ACC112 (cell line): ENCODE results near the gene KCNH8.

Experiments used
- H2AFZ ChIP-seq: fragments of 200-600 bp; sonication (generic); one replicate; pipeline ENCODE4 v1.6.0; 2017; ENCODE audit warnings: antibody characterized with exemption, low read length; ENCODE audit not compliant: unreplicated experiment
- H3K27ac ChIP-seq: fragments of 200-600 bp; sonication (generic); 2 replicates; pipeline ENCODE4 v1.5.1; 2014; ENCODE audit warnings: low read depth, mild to moderate bottlenecking, antibody characterized with exemption, low read length, moderate library complexity
- H3K27me3 ChIP-seq: fragments of 200-600 bp; sonication (generic); 2 replicates; pipeline ENCODE4 v1.6.1; 2014; ENCODE audit warnings: mild to moderate bottlenecking, antibody characterized with exemption, low read length, moderate library complexity, mixed read lengths; ENCODE audit not compliant: insufficient read depth
- H3K36me3 ChIP-seq: fragments of 200-600 bp; sonication (generic); 2 replicates; pipeline ENCODE4 v1.6.1; 2016; ENCODE audit warnings: mild to moderate bottlenecking, antibody characterized with exemption, low read length, moderate library complexity, mixed read lengths; ENCODE audit not compliant: insufficient read depth
- H3K4me1 ChIP-seq: fragments of 200-600 bp; sonication (generic); one replicate; pipeline ENCODE4 v1.6.1; 2016; ENCODE audit warnings: low read length, mixed read lengths; ENCODE audit not compliant: insufficient read depth, unreplicated experiment, control insufficient read depth
- H3K4me3 ChIP-seq: fragments of 200-600 bp; sonication (generic); 2 replicates; pipeline ENCODE4 v1.5.1; 2014; ENCODE audit warnings: mild to moderate bottlenecking, low read depth, low read length
- H3K79me2 ChIP-seq: fragments of 200-600 bp; sonication (generic); one replicate; pipeline ENCODE4 v1.6.0; 2016; ENCODE audit warnings: low read length; ENCODE audit not compliant: control insufficient read depth, unreplicated experiment, insufficient read depth

Gene KCNH8

GRCh38 chr3:19173945-19174344 is 25.6 kb downstream of the KCNH8 start:
- H3K36me3 ChIP-seq: no peaks in the 10 kb centered on the region
- H3K27ac ChIP-seq: no peak overlapping the region
- no peaks in the 10 kb centered on the region for H3K79me2 ChIP-seq
- H3K27me3 ChIP-seq: no peaks in the 10 kb centered on the region
- H3K4me3 ChIP-seq: no peak overlapping the region
- H3K4me1 ChIP-seq: no peaks in the 10 kb centered on the region
- no peak overlapping the region for H2AFZ ChIP-seq

DNA sequence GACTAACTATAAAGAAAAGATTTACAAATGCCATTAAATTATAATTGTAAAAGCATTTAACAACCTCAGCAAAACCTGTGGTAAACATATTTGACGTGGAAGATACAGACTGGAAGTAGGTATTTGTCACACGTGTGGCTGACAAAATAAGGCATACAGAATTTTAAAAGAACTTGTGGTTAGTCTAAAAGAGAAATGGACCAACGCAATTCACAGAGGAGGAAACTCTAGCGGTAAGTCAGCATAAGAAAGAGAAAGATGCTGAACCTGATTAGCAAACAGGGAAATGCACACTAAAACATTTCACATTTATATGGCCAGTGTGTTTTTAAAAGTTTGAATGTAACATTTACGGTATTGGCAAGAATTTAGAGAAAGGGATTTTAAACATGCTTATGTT is 35.3 kb downstream of the KCNH8 start:
- Histone ChIP-seq H3K27me3 (no peaks in the 10 kb centered on the region), H3K27ac (no peak overlapping the region), H3K4me1 (no peaks in the 10 kb centered on the region), H3K79me2 (no peaks in the 10 kb centered on the region), H3K4me3 (no peak overlapping the region), H2AFZ (no peak overlapping the region), H3K36me3 (no peaks in the 10 kb centered on the region)

DNA sequence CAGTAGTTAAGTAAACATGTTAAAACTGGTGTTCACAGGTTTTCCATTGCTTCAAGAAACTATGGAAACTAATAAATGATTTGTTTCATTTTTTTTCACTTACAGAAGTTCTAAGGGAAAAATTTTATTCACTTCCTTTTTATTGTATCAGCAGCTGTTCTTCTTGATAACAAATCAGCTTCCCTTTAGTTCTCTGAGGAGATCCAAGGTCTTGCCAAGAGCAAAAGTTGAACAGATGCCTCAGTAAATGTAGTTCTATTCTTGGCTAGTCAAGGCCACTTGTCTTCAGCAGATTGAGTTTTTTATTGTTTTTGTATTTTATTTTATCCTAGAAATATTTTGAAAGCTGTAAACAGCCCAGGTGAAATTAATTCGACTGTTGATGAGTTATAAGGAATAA is 41.8 kb downstream of the KCNH8 start:
- no peaks in the 10 kb centered on the region for H3K27me3 ChIP-seq
- no peak overlapping the region for H2AFZ ChIP-seq
- H3K4me3 ChIP-seq: no peak overlapping the region
- H3K36me3 ChIP-seq: no peaks in the 10 kb centered on the region
- H3K79me2 ChIP-seq: no peaks in the 10 kb centered on the region
- no peak overlapping the region for H3K27ac ChIP-seq
- no peaks in the 10 kb centered on the region for H3K4me1 ChIP-seq

GRCh38 chr3:19190602-19191001 is 42.3 kb downstream of the KCNH8 start:
- Histone ChIP-seq H3K79me2 (no peaks in the 10 kb centered on the region), H2AFZ (no peak overlapping the region), H3K36me3 (no peaks in the 10 kb centered on the region), H3K27ac (no peak overlapping the region), H3K4me1 (no peaks in the 10 kb centered on the region), H3K27me3 (no peaks in the 10 kb centered on the region), H3K4me3 (no peak overlapping the region)

DNA sequence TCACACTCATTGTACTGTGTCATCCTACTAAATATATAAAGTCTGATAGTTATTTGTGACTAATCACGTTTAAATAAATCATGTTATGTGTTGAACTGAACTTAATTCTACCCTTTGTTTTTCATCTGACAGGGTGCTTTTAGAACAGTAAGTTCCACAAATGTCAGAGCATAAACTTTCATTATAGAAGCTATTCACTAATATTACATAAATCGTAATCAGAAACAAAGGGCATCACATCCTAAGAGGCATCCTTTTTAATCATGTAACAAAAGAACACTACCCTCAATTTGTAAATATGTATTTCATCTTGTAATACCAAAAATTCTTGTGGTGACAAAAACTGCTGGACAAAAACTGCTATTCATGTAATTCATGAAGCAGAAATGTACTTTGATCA is 50.8 kb downstream of the KCNH8 start:
- Histone ChIP-seq H3K27ac (no peak overlapping the region), H3K79me2 (no peaks in the 10 kb centered on the region), H3K27me3 (no peaks in the 10 kb centered on the region), H3K36me3 (no peaks in the 10 kb centered on the region), H3K4me3 (no peak overlapping the region), H2AFZ (no peak overlapping the region), H3K4me1 (no peaks in the 10 kb centered on the region)

DNA sequence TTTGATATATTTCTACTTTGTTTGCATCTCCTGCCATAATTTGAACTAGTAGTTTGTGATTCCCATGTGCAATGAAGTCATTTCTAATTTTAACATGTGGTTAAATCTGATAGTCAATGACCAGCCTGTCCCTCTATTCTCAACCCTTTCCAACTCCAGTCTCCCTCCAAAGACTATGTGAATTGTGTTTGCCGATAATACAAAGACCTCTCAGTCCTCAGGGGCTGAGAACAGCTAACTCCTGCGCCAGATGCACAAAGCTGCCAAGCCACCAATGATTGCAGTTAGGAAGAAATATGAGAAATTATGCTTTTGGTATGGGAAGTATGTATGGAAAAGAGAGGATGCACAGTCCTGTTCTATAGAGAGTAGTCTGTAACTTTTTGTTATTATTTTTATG is 54.0 kb downstream of the KCNH8 start:
- Histone ChIP-seq H3K4me3 (no peak overlapping the region), H3K4me1 (no peaks in the 10 kb centered on the region), H2AFZ (no peak overlapping the region), H3K79me2 (no peaks in the 10 kb centered on the region), H3K36me3 (no peaks in the 10 kb centered on the region), H3K27ac (no peak overlapping the region), H3K27me3 (no peaks in the 10 kb centered on the region)

GRCh38 chr3:19202754-19203153 is 54.4 kb downstream of the KCNH8 start:
- no peaks in the 10 kb centered on the region for H3K79me2 ChIP-seq
- no peaks in the 10 kb centered on the region for H3K36me3 ChIP-seq
- no peaks in the 10 kb centered on the region for H3K27me3 ChIP-seq
- H3K4me1 ChIP-seq: no peaks in the 10 kb centered on the region
- no peak overlapping the region for H2AFZ ChIP-seq
- H3K4me3 ChIP-seq: no peak overlapping the region
- no peak overlapping the region for H3K27ac ChIP-seq

GRCh38 chr3:19206540-19206939 is 58.2 kb downstream of the KCNH8 start:
- Histone ChIP-seq H3K36me3 (no peaks in the 10 kb centered on the region), H3K79me2 (no peaks in the 10 kb centered on the region), H3K27me3 (no peaks in the 10 kb centered on the region), H3K4me3 (no peak overlapping the region), H3K4me1 (no peaks in the 10 kb centered on the region), H3K27ac (no peak overlapping the region), H2AFZ (no peak overlapping the region)

- Histone ChIP-seq H3K36me3 (no peaks in the 10 kb centered on the region), H3K4me1 (no peaks in the 10 kb centered on the region), H3K79me2 (no peaks in the 10 kb centered on the region), H3K4me3 (no peak overlapping the region), H3K27ac (no peak overlapping the region), H3K27me3 (no peaks in the 10 kb centered on the region), H2AFZ (no peak overlapping the region)
These were observed 65.4 kb downstream of the KCNH8 start for GRCh38 chr3:19213603-19214220.

- H3K4me3 ChIP-seq: no peak overlapping the region
- H3K27me3 ChIP-seq: no peaks in the 10 kb centered on the region
- no peaks in the 10 kb centered on the region for H3K79me2 ChIP-seq
- H3K4me1 ChIP-seq: no peaks in the 10 kb centered on the region
- no peak overlapping the region for H2AFZ ChIP-seq
- no peaks in the 10 kb centered on the region for H3K36me3 ChIP-seq
- H3K27ac ChIP-seq: no peak overlapping the region
These were observed 67.1 kb downstream of the KCNH8 start for GRCh38 chr3:19215427-19215826.

GRCh38 chr3:19216669-19217337 is 68.5 kb downstream of the KCNH8 start:
- H3K36me3 ChIP-seq: no peaks in the 10 kb centered on the region
- H3K79me2 ChIP-seq: no peaks in the 10 kb centered on the region
- no peak overlapping the region for H3K4me3 ChIP-seq
- H2AFZ ChIP-seq: no peak overlapping the region
- no peak overlapping the region for H3K27ac ChIP-seq
- H3K27me3 ChIP-seq: no peaks in the 10 kb centered on the region
- no peaks in the 10 kb centered on the region for H3K4me1 ChIP-seq
